Epithelial cell of proximal tubule (primary cell): Measurements from ENCODE around the gene MYEF2. TPM values are rescaled to one million over a fixed set of nuclear protein-coding genes. Genes with fewer than 3 reads are reported as not detected.

Experiments
- DNase-seq: peaks from one replicate; pipeline ENCODE4 v3.0.0-alpha.2; 2011; ENCODE audit warnings: low read depth
- H3K4me3 ChIP-seq: 2 replicates; pipeline ENCODE4 v1.5.1; 2011; ENCODE audit warnings: low read depth, mild to moderate bottlenecking, low read length
- total RNA-seq: library from RNA; depleted of rRNA; stranded (reverse); fragments of >200 nt; gene quantifications from 2 replicates; pipeline ENCODE4 v1.2.3, GENCODE V29; 2015
- TF ChIP-seq, protein P1 (sequence below): conservative IDR thresholded peaks from 2 replicates; pipeline ENCODE4 v1.5.1; 2012; ENCODE audit warnings: low read depth, mild to moderate bottlenecking, low read length

MYEF2 gene
- total RNA-seq, 1 donor from 2014 or later = 55.1 TPM

GRCh38 chr15:48105936-48106335 is 72.2 kb downstream of the MYEF2 start:
- DNase-seq = no peak
- H3K4me3 ChIP-seq = no peak overlapping the region
- TF ChIP-seq, protein P1, sequence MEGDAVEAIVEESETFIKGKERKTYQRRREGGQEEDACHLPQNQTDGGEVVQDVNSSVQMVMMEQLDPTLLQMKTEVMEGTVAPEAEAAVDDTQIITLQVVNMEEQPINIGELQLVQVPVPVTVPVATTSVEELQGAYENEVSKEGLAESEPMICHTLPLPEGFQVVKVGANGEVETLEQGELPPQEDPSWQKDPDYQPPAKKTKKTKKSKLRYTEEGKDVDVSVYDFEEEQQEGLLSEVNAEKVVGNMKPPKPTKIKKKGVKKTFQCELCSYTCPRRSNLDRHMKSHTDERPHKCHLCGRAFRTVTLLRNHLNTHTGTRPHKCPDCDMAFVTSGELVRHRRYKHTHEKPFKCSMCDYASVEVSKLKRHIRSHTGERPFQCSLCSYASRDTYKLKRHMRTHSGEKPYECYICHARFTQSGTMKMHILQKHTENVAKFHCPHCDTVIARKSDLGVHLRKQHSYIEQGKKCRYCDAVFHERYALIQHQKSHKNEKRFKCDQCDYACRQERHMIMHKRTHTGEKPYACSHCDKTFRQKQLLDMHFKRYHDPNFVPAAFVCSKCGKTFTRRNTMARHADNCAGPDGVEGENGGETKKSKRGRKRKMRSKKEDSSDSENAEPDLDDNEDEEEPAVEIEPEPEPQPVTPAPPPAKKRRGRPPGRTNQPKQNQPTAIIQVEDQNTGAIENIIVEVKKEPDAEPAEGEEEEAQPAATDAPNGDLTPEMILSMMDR = no peak

GRCh38 chr15:48103647-48104046 is 74.4 kb downstream of the MYEF2 start:
- no peak for DNase-seq
- H3K4me3 ChIP-seq = no peak overlapping the region
- TF ChIP-seq, protein P1 = no peak

DNA sequence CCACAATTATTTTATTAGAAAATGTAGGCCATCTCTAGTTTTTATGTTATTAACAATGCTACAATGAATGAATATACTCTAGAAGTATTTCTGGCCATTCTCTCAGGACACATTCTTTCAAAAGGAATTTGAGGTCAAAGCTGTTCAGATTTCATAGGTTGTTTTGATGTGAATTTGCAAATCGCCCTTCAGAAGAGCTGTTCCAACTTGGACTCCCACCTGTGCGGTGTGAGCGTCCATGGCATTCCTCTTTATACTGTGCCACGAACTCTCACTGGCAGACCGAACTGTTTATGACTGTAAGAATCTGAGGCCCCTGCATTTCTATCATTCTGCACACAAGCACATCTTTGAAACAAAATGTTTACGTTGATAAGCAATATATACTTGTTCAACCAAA is 75.9 kb downstream of the MYEF2 start:
- no peak overlapping the region for H3K4me3 ChIP-seq
- TF ChIP-seq, protein P1 = no peak
- DNase-seq = no peak

- TF ChIP-seq, protein P1 = no peak
These were observed 76.6 kb downstream of the MYEF2 start for GRCh38 chr15:48101376-48101961.

DNA sequence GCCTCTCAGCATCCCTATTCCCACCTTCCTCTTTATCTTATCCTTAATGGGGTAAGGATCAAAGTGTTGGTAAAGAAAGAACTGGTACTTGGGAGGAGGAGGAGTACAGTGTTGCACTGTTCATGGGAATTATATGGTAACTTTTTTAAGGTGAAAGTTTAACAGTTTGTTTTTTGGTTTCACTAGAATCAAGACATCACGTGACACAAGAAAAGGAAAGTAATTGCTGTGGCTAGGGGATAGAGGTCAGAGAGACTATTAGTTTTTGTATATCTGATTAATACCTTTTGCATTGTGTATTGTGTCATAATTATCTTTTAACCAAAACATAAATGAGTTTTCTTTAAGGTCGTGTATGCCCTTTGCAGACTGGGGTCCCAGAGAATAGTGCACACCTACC is 80.8 kb downstream of the MYEF2 start:
- TF ChIP-seq, protein P1 = no peak
- DNase-seq = no peak
- no peak overlapping the region for H3K4me3 ChIP-seq

More at GRCh38 chr15:48101376-48101961, 76.6 kb downstream of the MYEF2 start:
- no peak overlapping the region for H3K4me3 ChIP-seq
- no peak for DNase-seq

DNA sequence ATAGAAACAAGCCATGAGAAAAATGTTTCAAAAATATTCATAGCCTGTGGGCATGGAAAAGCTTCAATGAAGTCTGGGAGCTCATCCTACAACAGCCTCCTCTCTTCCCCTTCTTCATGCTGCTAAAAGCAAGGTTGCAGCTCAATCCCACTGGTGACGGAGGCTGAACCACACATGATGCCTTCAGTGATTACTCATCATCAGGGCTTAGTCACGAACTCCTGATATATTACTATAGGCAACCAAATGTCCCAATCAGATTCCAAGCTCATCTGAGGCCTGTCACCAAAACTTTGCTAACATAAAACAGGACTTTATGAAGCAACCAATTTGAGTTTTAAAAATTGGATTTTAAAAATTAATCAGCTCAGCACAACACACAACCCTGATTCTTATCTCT is 81.3 kb downstream of the MYEF2 start:
- TF ChIP-seq, protein P1 = no peak
- no peak for DNase-seq
- no peak overlapping the region for H3K4me3 ChIP-seq

DNA sequence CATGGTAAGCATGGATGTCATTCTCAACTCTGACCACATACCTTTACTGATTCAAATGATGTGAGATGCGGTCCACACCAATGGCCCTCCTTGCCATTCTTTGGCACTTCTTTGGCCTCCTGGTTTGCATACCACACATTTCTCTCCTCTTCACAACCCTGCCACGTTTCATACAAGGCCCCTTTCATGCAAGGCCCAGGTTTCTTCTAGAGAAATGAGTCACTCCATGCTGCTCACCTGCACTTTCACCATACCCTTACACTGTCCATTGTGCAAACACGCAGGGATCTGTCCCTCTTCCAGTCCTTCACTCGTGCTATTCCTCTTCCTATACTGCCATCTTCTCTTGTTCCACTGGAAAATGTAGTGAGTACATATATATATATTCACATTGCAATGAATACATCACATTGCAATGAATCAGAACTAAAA is 81.7 kb downstream of the MYEF2 start:
- TF ChIP-seq, protein P1 = no peak
- H3K4me3 ChIP-seq = no peak overlapping the region
- DNase-seq = no peak
